Measurements from ENCODE around the gene CCDC27. TPM values are rescaled to one million over a fixed set of nuclear protein-coding genes. Genes with fewer than 3 reads are reported as not detected.
"Not testable (repeated sequence)": the region's sequence is repeated elsewhere in the genome, so short reads cannot be mapped to it uniquely, and the experiment has no call there.

The CCDC27 gene
- total and polyA plus RNA-seq, 3 experiments from 2014 or later, result not detected

GRCh38 chr1:3724416-3725030 is 27.7 kb upstream of the CCDC27 start:
- peak; percentile 55 to 79 (median 65) for DNase-seq
- H3K27ac ChIP-seq (ENCODE audit: low read depth, low read length); H3K4me1 Mint-ChIP-seq; H3K36me3 ChIP-seq (ENCODE audit: insufficient read depth, low read length); H3K4me3 ChIP-seq (ENCODE audit: low read length); H3K9me3 ChIP-seq (ENCODE audit: low read length); H3K4me3 Mint-ChIP-seq; H3K36me3 Mint-ChIP-seq; H3K4me1 ChIP-seq (ENCODE audit: insufficient read depth, low read length); H3K9me3 Mint-ChIP-seq; H3K27me3 Mint-ChIP-seq; H3K27me3 ChIP-seq (ENCODE audit: insufficient read depth, low read length, poor library complexity, severe bottlenecking): not testable (repeated sequence)
- peak overlapping the region in 1 of 8 donors; percentile 81 for H3K27ac Mint-ChIP-seq
- ChIA-PET POLR2A (interaction anchor here (0.7 kb wide), 1 partner anchor 194 kb away, joined by 4 read pairs; no protein-coding TSS in a partner anchor), CTCF (interaction anchor here (0.8 to 2.5 kb wide), 13 partner anchors 9 to 271 kb away, joined by 3 to 26 read pairs (median 4); partner anchors contain the start of gene CCDC27)

- POLR2A ChIA-PET, result no interaction called here
- H3K27ac ChIP-seq (ENCODE audit: low read depth, low read length), result no peak overlapping the region
- H3K4me3 ChIP-seq (ENCODE audit: low read length), result no peak overlapping the region
- H3K4me1 ChIP-seq (ENCODE audit: insufficient read depth, low read length), result peaks cover 2% of the 10 kb centered on the region
- H3K9me3 ChIP-seq (ENCODE audit: low read length), result no peaks in the 10 kb centered on the region
- H3K27ac Mint-ChIP-seq, result no peak overlapping the region
- no peak for DNase-seq
- peaks cover 0 to 1% (median 0%) of the 10 kb centered on the region in 3 donors for H3K4me1 Mint-ChIP-seq
- H3K9me3 Mint-ChIP-seq, result no peaks in the 10 kb centered on the region
- CTCF ChIA-PET, result interaction anchor here (1.1 to 2.5 kb wide), 5 partner anchors 10 to 272 kb away, joined by 3 to 26 read pairs (median 4); partner anchors contain the start of gene CCDC27
- H3K4me3 Mint-ChIP-seq, result no peak overlapping the region
- no peaks in the 10 kb centered on the region for H3K36me3 Mint-ChIP-seq
- H3K27me3 Mint-ChIP-seq, result peaks cover 4 to 6% of the 10 kb centered on the region in 2 donors
- H3K36me3 ChIP-seq (ENCODE audit: insufficient read depth, low read length), result no peaks in the 10 kb centered on the region
- no peaks in the 10 kb centered on the region for H3K27me3 ChIP-seq (ENCODE audit: insufficient read depth, low read length, poor library complexity, severe bottlenecking)
Measured at GRCh38 chr1:3725366-3725765, 26.9 kb upstream of the CCDC27 start.

GRCh38 chr1:3727042-3727824 is 25.0 kb upstream of the CCDC27 start:
- ChIA-PET POLR2A (no interaction called here), CTCF (interaction anchor here (1.2 kb wide), 1 partner anchor 274 kb away, joined by 6 read pairs; no protein-coding TSS in a partner anchor)
- Mint-ChIP-seq H3K36me3 (no peaks in the 10 kb centered on the region), H3K27me3 (peaks cover 6% of the 10 kb centered on the region in 2 donors), H3K4me3 (no peak overlapping the region), H3K4me1 (no peaks in the 10 kb centered on the region), H3K9me3 (no peaks in the 10 kb centered on the region), H3K27ac (no peak overlapping the region)
- no peaks in the 10 kb centered on the region for H3K36me3 ChIP-seq (ENCODE audit: insufficient read depth, low read length)
- no peaks in the 10 kb centered on the region for H3K9me3 ChIP-seq (ENCODE audit: low read length)
- no peaks in the 10 kb centered on the region for H3K4me1 ChIP-seq (ENCODE audit: insufficient read depth, low read length)
- H3K27ac ChIP-seq (ENCODE audit: low read depth, low read length), result no peak overlapping the region
- no peak overlapping the region for H3K4me3 ChIP-seq (ENCODE audit: low read length)
- no peak for DNase-seq
- H3K27me3 ChIP-seq (ENCODE audit: insufficient read depth, low read length, poor library complexity, severe bottlenecking), result no peaks in the 10 kb centered on the region

DNA sequence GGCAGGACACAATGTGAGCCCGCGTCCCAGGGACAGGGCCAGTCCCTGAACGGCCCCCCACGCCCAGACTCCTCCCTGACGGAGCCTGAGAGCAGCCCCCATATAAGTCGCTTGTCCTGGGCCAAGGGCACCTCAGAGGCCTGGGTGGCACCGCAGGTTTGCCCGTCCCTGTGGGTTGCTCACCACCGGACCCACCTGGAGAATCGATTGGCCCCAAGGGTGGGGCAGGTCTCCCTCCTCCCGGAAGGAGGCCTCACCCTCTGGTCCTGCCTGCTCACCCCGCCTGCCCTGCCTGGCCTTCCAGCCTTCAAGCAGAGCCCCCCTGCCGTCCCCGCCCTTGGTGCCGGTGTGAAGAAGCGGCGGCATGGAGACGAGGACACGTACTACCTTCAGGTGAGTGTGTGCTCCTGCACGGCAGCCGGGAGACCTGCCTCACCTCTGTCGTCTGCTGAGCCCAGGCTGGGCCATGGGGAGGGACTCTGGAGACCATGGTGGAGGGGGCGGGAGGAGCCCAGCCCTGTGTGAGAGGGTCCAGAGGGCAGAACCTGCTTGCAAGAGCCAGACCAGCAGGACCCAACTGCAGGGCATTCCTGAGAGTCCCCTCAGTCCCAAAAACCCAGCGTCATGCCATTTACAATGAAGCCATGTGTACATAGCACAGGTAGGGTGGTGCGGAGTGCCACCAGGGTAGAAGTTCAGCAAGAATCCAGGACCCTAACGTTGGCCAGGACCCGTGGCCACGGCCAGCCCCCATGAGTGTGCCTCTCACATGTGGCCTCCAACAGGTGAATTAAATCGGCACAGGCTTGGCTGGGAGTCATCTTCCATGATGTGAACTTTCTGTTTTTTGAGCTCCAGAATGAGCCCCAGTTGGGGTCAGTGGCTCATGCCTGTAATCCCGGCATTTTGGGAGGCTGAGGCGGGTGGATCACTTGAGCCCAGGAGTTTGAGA is 24.1 kb upstream of the CCDC27 start:
- no peaks in the 10 kb centered on the region for H3K4me1 Mint-ChIP-seq
- no peaks in the 10 kb centered on the region for H3K27me3 ChIP-seq (ENCODE audit: insufficient read depth, low read length, poor library complexity, severe bottlenecking)
- H3K36me3 Mint-ChIP-seq, result no peaks in the 10 kb centered on the region
- H3K4me3 Mint-ChIP-seq, result no peak overlapping the region
- H3K27ac Mint-ChIP-seq, result no peak overlapping the region
- H3K36me3 ChIP-seq (ENCODE audit: insufficient read depth, low read length), result no peaks in the 10 kb centered on the region
- CTCF ChIA-PET, result interaction anchor here (1.2 kb wide), 1 partner anchor 275 kb away, joined by 6 read pairs; no protein-coding TSS in a partner anchor
- H3K4me1 ChIP-seq (ENCODE audit: insufficient read depth, low read length), result no peaks in the 10 kb centered on the region
- no peak overlapping the region for H3K27ac ChIP-seq (ENCODE audit: low read depth, low read length)
- H3K27me3 Mint-ChIP-seq, result peaks cover 6% of the 10 kb centered on the region in 2 donors
- H3K9me3 Mint-ChIP-seq, result no peaks in the 10 kb centered on the region
- no peak overlapping the region for H3K4me3 ChIP-seq (ENCODE audit: low read length)
- POLR2A ChIA-PET, result no interaction called here
- no peak for DNase-seq
- H3K9me3 ChIP-seq (ENCODE audit: low read length), result no peaks in the 10 kb centered on the region

DNA sequence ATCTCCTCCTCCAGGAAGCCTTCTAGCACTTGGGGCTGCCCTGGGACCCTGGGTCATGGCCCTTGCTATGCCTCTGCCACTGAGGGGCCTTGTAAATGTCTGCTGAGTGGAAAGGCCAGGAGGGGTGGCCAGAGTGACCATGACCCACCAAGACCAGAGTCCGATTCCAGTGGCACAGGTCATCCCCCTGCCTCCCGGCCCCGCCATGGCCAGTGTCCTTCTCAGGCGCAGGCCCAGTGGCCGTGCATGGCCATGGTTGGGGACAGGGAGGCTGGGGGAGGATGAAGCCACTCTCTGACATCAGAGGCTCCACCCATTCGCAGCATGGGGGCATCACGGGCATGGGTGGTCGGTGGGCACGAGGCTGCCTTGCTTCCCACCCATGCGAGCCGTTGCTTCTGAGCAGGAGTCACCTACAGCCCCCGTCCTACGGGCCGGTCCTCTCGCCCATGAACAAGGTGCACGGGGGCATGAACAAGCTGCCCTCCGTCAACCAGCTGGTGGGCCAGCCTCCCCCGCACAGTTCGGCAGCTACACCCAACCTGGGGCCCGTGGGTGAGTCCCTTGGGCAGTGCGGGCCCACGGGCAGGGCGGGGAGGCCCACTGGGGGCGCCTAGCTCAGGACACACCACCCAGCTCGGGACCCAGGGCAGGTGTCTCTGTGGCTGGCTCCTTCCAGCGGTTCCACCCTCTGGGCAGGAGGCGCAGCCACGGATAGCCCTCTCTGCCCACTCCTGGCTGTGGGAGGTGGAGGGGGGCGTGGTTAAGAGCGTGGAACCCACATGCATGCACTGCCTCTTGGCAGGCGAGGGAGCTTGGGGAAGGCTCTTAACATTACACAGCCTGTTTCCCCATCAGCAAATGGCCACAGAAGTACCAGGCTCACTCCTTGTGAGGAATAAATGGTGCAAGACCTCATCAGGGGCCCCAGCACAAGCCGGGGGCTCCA is 22.4 kb upstream of the CCDC27 start:
- Histone ChIP-seq H3K36me3 (ENCODE audit: insufficient read depth, low read length) (no peaks in the 10 kb centered on the region), H3K9me3 (ENCODE audit: low read length) (no peaks in the 10 kb centered on the region), H3K27me3 (ENCODE audit: insufficient read depth, low read length, poor library complexity, severe bottlenecking) (no peaks in the 10 kb centered on the region), H3K4me3 (ENCODE audit: low read length) (no peak overlapping the region), H3K4me1 (ENCODE audit: insufficient read depth, low read length) (no peaks in the 10 kb centered on the region), H3K27ac (ENCODE audit: low read depth, low read length) (no peak overlapping the region)
- DNase-seq, result no peak
- no peak overlapping the region for H3K4me3 Mint-ChIP-seq
- ChIA-PET CTCF (no interaction called here), POLR2A (no interaction called here)
- no peak overlapping the region for H3K27ac Mint-ChIP-seq
- H3K4me1 Mint-ChIP-seq, result no peaks in the 10 kb centered on the region
- peaks cover 3 to 5% of the 10 kb centered on the region in 2 donors for H3K27me3 Mint-ChIP-seq
- no peaks in the 10 kb centered on the region for H3K9me3 Mint-ChIP-seq
- no peaks in the 10 kb centered on the region for H3K36me3 Mint-ChIP-seq

DNA sequence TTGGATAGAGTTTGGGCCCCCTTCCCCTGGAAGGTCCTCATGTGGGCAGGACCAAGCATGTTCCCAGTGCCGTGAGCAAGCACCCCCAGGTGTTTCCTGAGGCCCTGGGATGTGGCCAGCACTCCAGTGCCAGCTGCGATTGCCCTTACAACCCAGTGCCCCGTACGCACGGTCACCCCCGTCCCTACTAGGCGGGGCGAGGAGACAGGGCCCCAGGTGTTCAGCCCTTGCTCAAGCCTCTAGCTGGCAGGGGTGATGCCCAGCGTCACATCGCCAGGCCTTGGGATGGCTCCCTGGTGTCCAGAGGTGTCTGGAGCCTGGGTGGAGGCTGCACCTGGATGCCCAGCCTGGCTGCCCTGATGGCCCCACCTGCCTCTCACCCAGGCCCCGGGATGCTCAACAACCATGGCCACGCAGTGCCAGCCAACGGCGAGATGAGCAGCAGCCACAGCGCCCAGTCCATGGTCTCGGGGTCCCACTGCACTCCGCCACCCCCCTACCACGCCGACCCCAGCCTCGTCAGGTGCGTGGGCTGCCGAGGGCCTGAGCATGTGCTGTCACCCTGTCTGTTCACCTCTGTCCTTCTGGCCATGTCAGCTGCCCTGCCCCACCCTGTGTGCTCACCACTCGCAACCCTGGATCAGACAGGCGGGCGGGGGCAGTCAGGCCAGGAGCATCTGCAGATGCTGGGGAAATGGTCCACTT is 21.6 kb upstream of the CCDC27 start:
- ChIA-PET POLR2A (no interaction called here), CTCF (no interaction called here)
- Mint-ChIP-seq H3K36me3 (peaks cover 0 to 2% (median 0%) of the 10 kb centered on the region in 3 donors), H3K4me1 (no peaks in the 10 kb centered on the region), H3K27ac (no peak overlapping the region), H3K4me3 (no peak overlapping the region), H3K27me3 (peaks cover 3 to 5% of the 10 kb centered on the region in 2 donors), H3K9me3 (no peaks in the 10 kb centered on the region)
- DNase-seq, result no peak
- no peaks in the 10 kb centered on the region for H3K36me3 ChIP-seq (ENCODE audit: insufficient read depth, low read length)
- no peaks in the 10 kb centered on the region for H3K27me3 ChIP-seq (ENCODE audit: insufficient read depth, low read length, poor library complexity, severe bottlenecking)
- no peaks in the 10 kb centered on the region for H3K4me1 ChIP-seq (ENCODE audit: insufficient read depth, low read length)
- H3K9me3 ChIP-seq (ENCODE audit: low read length), result no peaks in the 10 kb centered on the region
- H3K4me3 ChIP-seq (ENCODE audit: low read length), result no peak overlapping the region
- no peak overlapping the region for H3K27ac ChIP-seq (ENCODE audit: low read depth, low read length)
